AG09309 (cell line): ENCODE results near the gene AEBP1.

Experiments
- DNase-seq: peaks from one replicate; pipeline ENCODE4 v3.0.0-alpha.2; 2010; ENCODE audit warnings: low read depth
- H3K4me3 ChIP-seq: 2 replicates; pipeline ENCODE4 v1.5.1; 2011; ENCODE audit warnings: mild to moderate bottlenecking, low read depth, low read length, moderate library complexity; ENCODE audit not compliant: control insufficient read depth
- TF ChIP-seq, protein P1 (sequence below): IDR thresholded peaks from 2 replicates; pipeline ENCODE4 v1.5.1; 2011; ENCODE audit warnings: mild to moderate bottlenecking, low read depth, low read length, inconsistent platforms; ENCODE audit not compliant: insufficient read depth, control insufficient read depth; ENCODE audit errors: missing control alignments

Gene AEBP1

GRCh38 chr7:44100458-44101302, 3.5 kb upstream of the AEBP1 start:
- TF ChIP-seq, protein P1, sequence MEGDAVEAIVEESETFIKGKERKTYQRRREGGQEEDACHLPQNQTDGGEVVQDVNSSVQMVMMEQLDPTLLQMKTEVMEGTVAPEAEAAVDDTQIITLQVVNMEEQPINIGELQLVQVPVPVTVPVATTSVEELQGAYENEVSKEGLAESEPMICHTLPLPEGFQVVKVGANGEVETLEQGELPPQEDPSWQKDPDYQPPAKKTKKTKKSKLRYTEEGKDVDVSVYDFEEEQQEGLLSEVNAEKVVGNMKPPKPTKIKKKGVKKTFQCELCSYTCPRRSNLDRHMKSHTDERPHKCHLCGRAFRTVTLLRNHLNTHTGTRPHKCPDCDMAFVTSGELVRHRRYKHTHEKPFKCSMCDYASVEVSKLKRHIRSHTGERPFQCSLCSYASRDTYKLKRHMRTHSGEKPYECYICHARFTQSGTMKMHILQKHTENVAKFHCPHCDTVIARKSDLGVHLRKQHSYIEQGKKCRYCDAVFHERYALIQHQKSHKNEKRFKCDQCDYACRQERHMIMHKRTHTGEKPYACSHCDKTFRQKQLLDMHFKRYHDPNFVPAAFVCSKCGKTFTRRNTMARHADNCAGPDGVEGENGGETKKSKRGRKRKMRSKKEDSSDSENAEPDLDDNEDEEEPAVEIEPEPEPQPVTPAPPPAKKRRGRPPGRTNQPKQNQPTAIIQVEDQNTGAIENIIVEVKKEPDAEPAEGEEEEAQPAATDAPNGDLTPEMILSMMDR: no peak

GRCh38 chr7:44101303-44101965, 2.7 kb upstream of the AEBP1 start:
- no peak overlapping the region for H3K4me3 ChIP-seq
- TF ChIP-seq, protein P1: no peak
- no peak for DNase-seq

More at GRCh38 chr7:44100458-44101302, 3.5 kb upstream of the AEBP1 start:
- no peak overlapping the region for H3K4me3 ChIP-seq
- peak; percentile 68 for DNase-seq

DNA sequence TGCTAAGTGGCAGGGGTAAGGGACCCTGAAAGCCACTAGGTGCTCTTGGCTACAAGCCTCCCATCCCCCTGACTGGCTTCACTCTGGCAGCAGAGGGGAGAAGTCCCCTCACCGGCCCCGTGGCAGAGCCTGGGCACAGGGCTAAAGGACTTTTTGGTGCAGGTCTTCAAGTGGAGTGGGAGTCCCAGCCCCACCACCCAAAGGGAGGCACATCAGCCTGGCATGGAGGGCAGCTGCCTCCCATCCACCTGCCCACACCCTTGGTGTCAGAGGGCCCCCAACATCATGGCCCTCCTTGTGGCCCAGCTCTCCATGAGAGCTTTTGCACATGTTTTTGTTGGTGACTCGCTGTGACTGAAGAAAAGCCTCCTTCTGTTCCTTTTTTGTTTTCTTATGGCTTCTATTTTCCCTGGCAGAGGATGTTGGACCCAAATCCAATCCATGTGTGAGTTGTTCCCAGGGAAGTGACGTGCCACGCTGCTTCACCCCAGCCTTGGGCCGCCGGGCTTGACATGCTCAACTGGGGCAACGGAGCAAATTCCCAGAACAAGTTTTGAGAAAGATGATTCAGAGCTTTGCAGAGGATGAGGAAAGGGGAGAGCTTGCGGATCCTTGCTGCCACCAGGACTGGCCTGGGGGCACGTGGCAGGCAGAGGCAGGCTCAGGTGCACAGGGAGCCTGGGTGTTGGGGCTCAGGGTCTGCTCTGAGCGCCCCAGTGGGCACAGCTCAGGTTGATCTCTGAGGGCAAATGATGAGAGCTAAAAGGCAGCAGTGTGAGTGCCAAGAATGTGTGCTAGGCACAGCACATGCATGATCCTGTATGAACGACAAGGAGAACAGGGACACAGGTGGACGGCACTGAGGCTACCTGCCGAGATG, 1.9 kb upstream of the AEBP1 start:
- peak; percentile 92 for DNase-seq
- H3K4me3 ChIP-seq: no peak overlapping the region
- TF ChIP-seq, protein P1: no peak

DNA sequence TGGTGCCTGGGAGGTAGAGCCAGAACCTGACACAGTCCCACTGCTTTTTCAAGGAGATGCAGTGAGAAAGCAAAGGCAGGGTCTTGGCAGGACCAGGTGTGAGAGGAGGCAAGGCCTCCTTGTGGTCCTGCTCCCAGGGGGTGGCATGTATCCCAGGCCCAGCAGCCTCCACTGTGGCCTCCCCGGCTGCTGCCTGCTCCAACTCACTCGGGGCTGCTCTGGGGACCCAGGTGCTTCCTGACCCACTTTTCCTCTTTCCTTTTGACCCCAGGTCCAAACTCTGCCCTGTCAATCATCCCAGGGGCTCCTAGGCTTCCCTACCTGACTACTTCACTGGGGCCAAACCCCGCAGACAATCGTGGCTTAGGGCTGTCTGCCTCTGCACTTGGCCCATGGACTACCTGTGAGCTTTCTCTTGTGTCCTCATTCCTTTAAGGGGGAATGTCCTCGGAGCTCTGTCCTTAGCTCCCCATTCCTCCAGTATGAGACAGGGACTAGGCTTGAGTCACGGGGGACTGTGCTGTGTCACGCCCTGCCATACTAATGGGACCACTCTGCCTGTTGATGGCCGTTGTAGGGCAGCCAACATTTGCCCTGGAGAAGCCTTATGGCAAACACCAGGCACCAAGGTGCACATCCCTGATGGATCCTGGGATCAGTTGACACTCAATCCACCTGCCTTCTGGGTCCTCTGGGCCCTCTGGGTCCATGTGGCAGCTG, 1.1 kb upstream of the AEBP1 start:
- H3K4me3 ChIP-seq: no peak overlapping the region
- DNase-seq: no peak
- TF ChIP-seq, protein P1: no peak

- no peak overlapping the region for H3K4me3 ChIP-seq
- TF ChIP-seq, protein P1: no peak
Measured at GRCh38 chr7:44103566-44103922, 601 bp upstream of the AEBP1 start.

More at GRCh38 chr7:44103566-44103922, 601 bp upstream of the AEBP1 start:
- no peak for DNase-seq
